GM12873 (cell line): ENCODE measurements around the gene CST3.

Experiments
- CTCF ChIP-seq: IDR thresholded peaks from 2 replicates; pipeline ENCODE4 v1.5.1; 2012; ENCODE audit warnings: low read depth, mild to moderate bottlenecking, moderate library complexity, low read length, control low read depth; ENCODE audit not compliant: insufficient read depth; ENCODE audit errors: missing control alignments

Gene CST3

GRCh38 chr20:23679133-23680092 lies 41.7 kb upstream of the CST3 start:
- no peak for TF ChIP-seq CTCF

GRCh38 chr20:23673209-23673608 lies 35.5 kb upstream of the CST3 start:
- TF ChIP-seq CTCF = no peak

- no peak for TF ChIP-seq CTCF
Measured at GRCh38 chr20:23672158-23672557, 34.4 kb upstream of the CST3 start.

- TF ChIP-seq CTCF = no peak
Measured at GRCh38 chr20:23671479-23671878, 33.7 kb upstream of the CST3 start.

GRCh38 chr20:23670361-23670760 lies 32.6 kb upstream of the CST3 start:
- no peak for TF ChIP-seq CTCF

- TF ChIP-seq CTCF = no peak
Measured at GRCh38 chr20:23669866-23670265, 32.1 kb upstream of the CST3 start.

- no peak for TF ChIP-seq CTCF
Measured at GRCh38 chr20:23669327-23669726, 31.6 kb upstream of the CST3 start.
